ENCODE data around the gene CCDC24. TPM values are rescaled to one million over a fixed set of nuclear protein-coding genes. Genes with fewer than 3 reads are reported as not detected.

Gene CCDC24
- total and polyA plus RNA-seq, 2 of the 13 experiments (the other 11 are each of a cell fraction or from before 2014, with no cell fraction given), result 1.4 to 2.9 TPM

GRCh38 chr1:43974443-43975248, 16.8 kb upstream of the CCDC24 start, which contains the start of gene ATP6V0B (continued):
- no peak; the same call in 1 of the 2 replicates for TF ChIP-seq ZNF704 (CRISPR knock-in tag; IDR thresholded peaks at IDR 0.05; ENCODE audit: borderline replicate concordance)
- no peak for TF ChIP-seq ETS1 (CRISPR knock-in tag; IDR thresholded peaks at IDR 0.05)
- no peak; the same call in 1 of the 2 replicates for TF ChIP-seq NR1H2 (CRISPR knock-in tag; IDR thresholded peaks at IDR 0.05; ENCODE audit: borderline replicate concordance, low read depth)
- TF ChIP-seq RARG (CRISPR knock-in tag; IDR thresholded peaks at IDR 0.05; ENCODE audit: low read depth), result no peak
- no peak for TF ChIP-seq ZNF550 (CRISPR knock-in tag; IDR thresholded peaks at IDR 0.05; ENCODE audit: borderline replicate concordance)
- TF ChIP-seq ZBED4 (CRISPR knock-in tag; IDR thresholded peaks at IDR 0.05; ENCODE audit: borderline replicate concordance), result no peak
- no peak for TF ChIP-seq HOMEZ (CRISPR knock-in tag; IDR thresholded peaks at IDR 0.05; ENCODE audit: low read depth)
- no peak for TF ChIP-seq U2AF2 (IDR thresholded peaks at IDR 0.05; ENCODE audit: low read depth, low read length)
- peak; percentile 35; the same call in 1 of the 2 replicates for TF ChIP-seq SP2 (CRISPR knock-in tag; IDR thresholded peaks at IDR 0.05)
- no peak for TF ChIP-seq CHCHD3 (CRISPR knock-in tag; IDR thresholded peaks at IDR 0.05)
- TF ChIP-seq DNMT1 (CRISPR knock-in tag; IDR thresholded peaks at IDR 0.05), result no peak
- 0 out of 2 replicates have a peak, but pooled peaks have one; percentile 32 for TF ChIP-seq ZNF292 (CRISPR knock-in tag; IDR thresholded peaks at IDR 0.05; ENCODE audit: borderline replicate concordance, low read depth)
- TF ChIP-seq ZNF781 (CRISPR knock-in tag; IDR thresholded peaks at IDR 0.05; ENCODE audit: borderline replicate concordance, not compliant biosample characterization), result no peak
- no peak for TF ChIP-seq FOSL1 (CRISPR knock-in tag; IDR thresholded peaks at IDR 0.05; ENCODE audit: borderline replicate concordance)
- no peak for TF ChIP-seq SSRP1 (CRISPR knock-in tag; IDR thresholded peaks at IDR 0.05)
- TF ChIP-seq CENPBD1 (CRISPR knock-in tag; IDR thresholded peaks at IDR 0.05; ENCODE audit: borderline replicate concordance, low read depth), result no peak
- TF ChIP-seq RFX1 (IDR thresholded peaks at IDR 0.05), result no peak
- TF ChIP-seq HOXA9 (CRISPR knock-in tag; IDR thresholded peaks at IDR 0.05; ENCODE audit: borderline replicate concordance), result peak; percentile 54; the same call in 1 of the 2 replicates
- TF ChIP-seq CREM (IDR thresholded peaks at IDR 0.05), result peak; percentile 90
- peak; percentile 47; the same call in 1 of the 2 replicates for TF ChIP-seq CREM (CRISPR knock-in tag; IDR thresholded peaks at IDR 0.05)
- TF ChIP-seq PCBP1 (IDR thresholded peaks at IDR 0.05; ENCODE audit: borderline replicate concordance, low read depth, low read length), result no peak

Data from HepG2 (cell line).